Stimulated activated CD4-positive, alpha-beta T cell treated with anti-CD3 and anti-CD28 coated beads, Interleukin-15, amount 100 ng/mL, for 24 hours (primary cell): Measurements from ENCODE around the gene TSPEAR.
"Not testable (repeated sequence)": the region's sequence is repeated elsewhere in the genome, so short reads cannot be mapped to it uniquely, and the experiment has no call there.

Experiments
- DNase-seq: peaks from one replicate; pipeline ENCODE4 v3.0.0-alpha.2; 2020

Gene TSPEAR

GRCh38 chr21:44566403-44566802 is 145.0 kb downstream of the TSPEAR start:
- DNase-seq: no peak

DNA sequence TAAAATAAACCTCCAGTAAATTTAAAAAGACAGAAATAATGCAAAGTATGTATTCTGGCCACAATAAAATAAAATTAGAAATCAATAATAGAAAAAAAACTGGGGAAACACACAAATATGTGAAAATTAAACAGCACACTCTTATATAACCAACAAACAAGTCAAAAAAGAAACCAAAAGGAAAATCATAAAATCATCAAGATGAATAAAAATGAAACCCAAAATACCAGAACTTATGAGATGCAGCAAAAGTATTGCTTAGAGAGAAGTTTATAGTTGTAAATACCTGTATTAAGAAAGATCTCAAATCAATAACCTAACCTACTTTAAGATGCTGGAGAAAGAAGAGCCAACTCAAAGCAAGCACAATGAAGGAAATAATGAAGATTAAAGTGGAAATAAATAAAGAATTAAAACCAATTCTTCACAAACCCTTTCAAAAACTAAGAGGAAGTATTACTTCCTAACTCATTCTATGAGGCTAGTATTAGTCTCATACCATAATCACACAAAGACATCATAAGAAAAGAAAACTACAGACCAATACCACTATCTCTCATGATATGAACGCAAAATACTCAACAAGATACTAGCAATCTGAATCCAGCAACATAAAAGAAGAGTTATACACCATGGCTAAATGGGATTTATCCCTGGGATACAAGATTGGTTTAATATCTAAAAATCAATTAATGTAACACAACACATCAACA is 146.3 kb downstream of the TSPEAR start:
- DNase-seq: no peak

- DNase-seq: no peak
Measured at GRCh38 chr21:44564099-44564498, 147.3 kb downstream of the TSPEAR start.

DNA sequence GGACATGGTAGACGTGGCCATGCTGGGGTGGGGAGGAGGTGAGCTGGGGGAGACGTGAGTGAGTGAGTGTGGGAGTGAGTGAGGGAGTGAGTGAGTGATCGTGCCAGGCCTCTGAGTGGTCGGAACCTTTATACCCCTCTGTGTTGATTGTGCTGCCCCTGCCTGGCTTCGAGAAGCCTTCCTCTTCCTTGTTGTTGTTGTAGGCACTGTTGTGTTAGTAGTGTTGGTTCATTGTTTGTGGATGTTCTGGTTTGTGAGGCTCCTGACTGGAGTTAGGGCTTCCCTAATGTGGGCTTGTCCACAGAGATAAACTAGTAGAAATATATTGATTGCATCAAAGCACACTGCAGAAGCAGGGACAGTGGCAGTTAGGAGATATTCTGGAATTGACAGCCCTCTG is 152.7 kb downstream of the TSPEAR start, which contains the start of gene KRTAP10-3:
Gene KRTAP10-3 (minus strand): TSS at position 101 of the 400 bp plus-strand sequence. CDS start 80 bp downstream, at position 21.
- no peak for DNase-seq

GRCh38 chr21:44558329-44558675 is 153.1 kb downstream of the TSPEAR start:
- not testable (repeated sequence) for DNase-seq

GRCh38 chr21:44557491-44558328 is 153.7 kb downstream of the TSPEAR start:
- DNase-seq: no peak

GRCh38 chr21:44556879-44557278 is 154.5 kb downstream of the TSPEAR start:
- DNase-seq: no peak

DNA sequence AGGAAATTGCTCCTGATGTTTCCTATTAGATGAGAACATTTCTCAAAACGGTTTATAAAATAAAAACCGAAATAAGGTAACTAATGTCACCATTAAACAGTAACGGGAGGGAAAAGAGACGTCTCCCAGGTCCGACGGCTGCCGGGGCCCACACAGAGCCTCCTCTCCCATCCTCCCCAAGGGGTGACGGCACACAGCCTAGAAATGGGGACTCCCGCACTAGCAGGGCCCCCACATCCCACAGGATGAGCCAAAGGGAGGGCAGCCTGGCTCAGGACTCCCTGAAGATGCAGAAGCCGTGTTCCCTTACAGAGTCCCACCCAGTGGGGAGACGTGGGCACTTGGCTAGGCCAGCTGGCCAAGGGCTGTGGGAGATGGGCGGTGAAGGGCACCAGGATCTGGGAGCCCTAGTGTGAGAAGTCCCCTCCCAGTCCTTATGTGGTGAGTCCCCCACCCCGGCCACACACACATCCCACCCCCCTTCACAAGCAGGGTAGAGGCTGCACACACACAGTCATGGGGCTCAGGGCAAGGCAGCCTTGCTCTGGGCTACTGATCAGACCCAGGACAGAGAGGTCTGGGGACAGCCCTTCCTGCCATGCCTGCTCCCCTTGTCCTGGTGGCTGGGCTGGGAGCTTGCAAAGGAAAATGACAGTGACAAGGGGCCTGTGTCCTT is 156.0 kb downstream of the TSPEAR start:
- DNase-seq: no peak

DNA sequence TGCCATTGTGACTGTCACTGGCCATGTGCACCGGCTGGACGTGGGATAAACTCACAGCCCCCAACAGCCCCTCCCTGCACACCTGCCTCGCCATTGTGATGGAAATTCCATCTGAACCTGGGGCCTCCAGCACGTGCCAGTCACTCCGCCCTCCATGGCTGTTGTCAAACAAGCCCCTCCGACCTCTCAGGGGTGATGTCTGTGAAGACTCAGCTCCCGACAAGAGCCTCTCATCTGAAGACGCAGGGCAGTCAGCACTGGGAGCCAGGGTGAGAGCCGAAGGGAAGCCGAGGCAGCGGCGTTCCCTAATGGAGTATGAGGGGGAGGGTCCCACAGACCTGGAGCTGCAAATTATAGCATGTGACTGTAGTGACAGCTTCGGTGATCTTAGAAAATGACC is 158.7 kb downstream of the TSPEAR start:
- DNase-seq: no peak

- no peak for DNase-seq
Measured at GRCh38 chr21:44552136-44552535, 159.2 kb downstream of the TSPEAR start.

DNA sequence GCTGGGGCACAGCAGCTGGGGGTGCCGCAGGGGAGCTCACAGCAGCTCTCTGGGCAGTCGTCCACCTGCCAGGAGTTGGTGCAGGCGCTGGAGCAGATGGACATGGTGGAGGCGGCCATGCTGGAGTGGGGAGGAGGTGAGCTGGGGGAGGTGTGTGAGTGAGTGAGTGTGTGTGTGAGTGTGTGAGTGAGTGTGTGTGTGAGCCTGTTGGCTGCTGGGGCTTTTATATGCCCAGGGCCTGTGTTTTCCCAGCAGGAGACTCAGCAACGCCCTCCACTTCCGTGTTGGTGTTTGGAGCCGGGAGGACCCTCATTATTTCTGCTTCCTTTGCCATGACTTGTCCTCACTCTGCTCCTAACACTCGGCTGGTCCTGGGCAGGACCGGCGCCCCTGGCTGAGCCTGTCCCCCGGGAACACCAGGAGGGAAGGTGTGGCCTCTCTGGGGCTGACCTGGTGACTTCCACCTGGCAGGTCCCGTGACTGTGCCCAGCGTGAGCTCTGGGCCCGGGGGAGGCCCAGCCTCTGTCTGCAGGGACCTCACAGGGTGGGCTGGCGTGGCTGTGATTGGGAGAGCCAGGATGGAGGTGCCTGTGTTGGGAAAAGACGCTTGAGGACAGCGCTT is 159.9 kb downstream of the TSPEAR start, which contains the start of gene KRTAP10-2:
Gene KRTAP10-2 (minus strand): TSS at position 166 of the 622 bp plus-strand sequence. CDS start 47 bp downstream, at position 119.
- no peak for DNase-seq

- DNase-seq: no peak
Measured at GRCh38 chr21:44550807-44551206, 160.6 kb downstream of the TSPEAR start.

DNA sequence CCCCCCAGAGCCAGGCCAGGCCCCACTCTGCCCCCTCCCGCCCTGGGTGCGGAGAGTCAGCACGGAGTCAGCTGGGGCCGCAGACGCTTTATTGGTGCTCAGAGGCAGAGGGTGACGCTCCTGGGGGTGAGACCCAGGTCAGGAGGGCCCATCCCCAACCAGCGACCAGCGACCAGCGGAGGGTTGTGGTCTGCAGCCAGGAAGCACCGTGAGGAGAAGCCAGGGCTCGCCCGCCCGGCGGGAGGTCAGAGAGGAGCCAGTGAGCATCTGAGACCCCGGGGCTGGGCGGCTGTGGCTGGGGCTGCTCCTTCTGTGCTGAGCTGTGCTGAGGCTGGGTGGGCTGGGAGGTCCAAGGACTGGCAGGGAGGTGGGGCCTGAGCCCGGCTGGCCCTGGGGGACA is 161.1 kb downstream of the TSPEAR start:
- not testable (repeated sequence) for DNase-seq

- DNase-seq: no peak
Measured at GRCh38 chr21:44549525-44550211, 161.7 kb downstream of the TSPEAR start.

DNA sequence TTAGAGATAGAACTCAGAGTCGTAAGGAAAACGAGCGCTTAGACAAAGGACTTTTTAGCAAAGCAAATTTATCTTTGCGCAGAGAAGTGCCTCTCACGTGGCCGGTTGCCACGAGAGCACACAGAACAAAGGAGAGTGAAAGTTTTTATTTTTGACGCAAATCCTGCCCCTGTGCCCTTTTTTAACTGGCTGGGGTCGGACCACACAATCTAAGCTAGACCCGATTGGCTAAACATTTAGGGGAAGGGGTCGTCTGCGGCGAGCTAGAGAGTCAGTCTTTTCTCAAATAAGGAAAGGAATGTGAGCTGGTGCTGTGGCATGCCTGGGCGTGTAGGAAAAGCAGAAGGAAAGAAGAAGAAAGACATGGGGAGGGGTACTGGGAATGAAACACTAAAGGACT is 162.4 kb downstream of the TSPEAR start:
- no peak for DNase-seq

DNA sequence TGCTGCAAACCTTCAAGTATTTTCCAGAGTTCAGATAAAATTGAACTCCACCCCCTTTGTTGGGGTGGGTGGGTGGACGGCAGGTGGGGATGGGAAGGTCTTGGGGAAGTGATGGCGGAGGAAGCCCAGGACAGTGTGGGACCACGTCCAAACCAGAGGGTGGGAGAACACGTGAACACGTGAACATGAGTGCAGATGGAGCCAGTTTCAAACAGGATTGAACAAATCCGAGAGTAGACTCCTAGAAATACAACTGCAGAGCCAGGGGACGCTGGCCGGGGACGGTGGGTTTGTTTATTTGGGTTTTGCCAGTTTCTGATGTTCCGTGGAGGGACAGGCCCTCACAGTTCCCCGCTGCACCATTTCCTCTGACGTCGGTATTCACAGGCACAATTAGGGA is 163.0 kb downstream of the TSPEAR start:
- no peak for DNase-seq

DNA sequence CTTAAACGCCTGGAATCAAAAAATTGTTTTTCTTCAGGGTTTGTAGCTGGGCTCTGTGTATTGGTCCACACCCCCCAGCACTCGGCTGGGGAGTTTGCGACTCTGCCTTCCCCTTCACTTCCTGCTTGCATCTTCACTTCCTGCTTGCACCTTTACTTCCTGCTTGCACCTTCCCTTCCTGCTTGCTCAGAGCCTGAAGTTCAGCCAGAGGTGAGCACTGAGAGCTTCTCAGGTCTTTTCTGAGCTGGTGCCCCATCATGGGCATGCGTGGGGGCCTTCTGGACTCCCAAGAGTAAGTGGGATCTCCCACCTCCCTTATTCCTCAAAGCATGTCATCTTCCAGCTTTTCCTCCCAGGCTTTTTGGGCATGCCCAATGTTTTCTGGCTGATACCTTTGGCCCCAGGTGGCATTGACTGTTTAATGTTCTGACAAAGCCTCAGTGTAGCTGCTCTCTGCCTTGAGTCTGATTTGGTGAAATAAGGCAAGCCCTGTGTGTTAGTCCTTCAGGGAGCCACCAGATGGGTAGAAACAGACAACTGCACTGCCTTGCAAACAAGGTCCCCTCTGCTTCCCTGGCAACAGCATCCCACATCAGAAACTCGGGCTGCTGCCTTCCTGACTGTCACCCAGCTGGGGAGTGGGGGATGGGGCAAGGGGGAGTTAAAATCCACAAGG is 163.6 kb downstream of the TSPEAR start:
- peak; percentile 23 for DNase-seq

DNA sequence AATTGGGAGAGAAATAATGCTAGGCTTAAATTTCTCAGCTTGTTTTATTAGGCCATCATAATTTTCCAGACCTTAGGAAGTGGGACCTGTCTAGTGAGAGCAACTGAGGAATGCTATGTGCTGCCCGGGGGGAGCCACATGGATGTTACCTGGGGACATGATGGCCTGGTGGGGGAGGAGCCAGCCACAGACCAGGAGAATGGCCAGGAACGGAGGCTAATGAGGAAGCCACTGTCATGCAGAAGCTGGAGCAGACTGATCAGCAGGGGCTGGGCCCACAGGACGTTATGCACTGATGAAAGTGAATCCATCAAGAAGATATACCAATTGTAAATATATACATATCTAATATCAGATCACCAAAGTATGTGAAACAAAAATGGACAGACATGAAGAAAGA is 166.8 kb downstream of the TSPEAR start:
- no peak for DNase-seq

DNA sequence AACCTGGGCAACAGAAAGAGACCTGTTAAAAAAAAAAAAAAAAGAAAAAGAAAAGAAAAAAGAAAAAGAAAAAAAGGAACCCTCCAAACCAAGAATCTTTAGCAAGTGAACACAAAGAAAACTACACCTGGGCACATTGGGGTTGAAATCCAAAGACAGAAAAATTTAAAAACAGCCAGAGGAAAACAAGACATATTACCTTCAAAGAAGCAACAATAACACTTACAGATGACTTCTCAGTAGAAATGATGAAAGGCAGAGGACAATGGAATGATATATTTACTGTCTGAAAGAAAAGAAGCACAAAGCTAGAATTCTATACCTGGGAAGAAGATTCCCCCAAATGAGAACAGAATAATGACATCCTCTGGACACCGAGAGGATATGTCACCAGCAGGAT is 168.7 kb downstream of the TSPEAR start:
- DNase-seq: no peak

- DNase-seq: no peak
Measured at GRCh38 chr21:44540741-44541288, 170.6 kb downstream of the TSPEAR start.

- no peak for DNase-seq
Measured at GRCh38 chr21:44539991-44540666, 171.2 kb downstream of the TSPEAR start, which contains the start of gene KRTAP10-1. Gene KRTAP10-1 (minus strand): TSS chr21:44540195. CDS start chr21:44540150, 45 bp downstream.
